C4-2B (cell line): ENCODE measurements around the gene COA1.

Experiments used
- H3K27ac ChIP-seq: fragments of 450-650 bp; 2 replicates; pipeline ENCODE4 v1.5.1; 2017
- ZFX ChIP-seq: fragments of 450-650 bp; IDR thresholded peaks from 2 replicates; pipeline ENCODE4 v1.6.1; 2017
- TF ChIP-seq, protein P1 (sequence below): fragments of 450-650 bp; conservative IDR thresholded peaks from 2 replicates; pipeline ENCODE4 v1.5.1; 2017; ENCODE audit warnings: mild to moderate bottlenecking

Gene COA1

DNA sequence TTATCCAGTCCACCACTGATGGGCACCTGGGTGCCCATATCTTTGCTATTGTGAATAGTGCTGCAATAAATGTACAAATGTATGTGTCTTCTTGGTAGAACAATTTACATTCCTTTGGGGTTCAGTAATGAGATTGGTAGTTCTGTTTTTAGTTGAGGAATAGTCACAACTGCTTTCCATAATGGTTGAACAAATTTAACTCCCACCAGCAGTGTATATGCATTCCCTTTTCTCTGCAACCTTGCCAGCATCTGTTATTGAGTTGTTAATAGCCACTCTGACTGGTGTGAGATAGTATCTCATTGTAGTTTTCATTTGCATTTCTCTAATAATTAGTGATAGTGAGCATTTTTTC, 27.8 kb downstream of the COA1 start:
- no peak overlapping the region for H3K27ac ChIP-seq
- TF ChIP-seq, protein P1, sequence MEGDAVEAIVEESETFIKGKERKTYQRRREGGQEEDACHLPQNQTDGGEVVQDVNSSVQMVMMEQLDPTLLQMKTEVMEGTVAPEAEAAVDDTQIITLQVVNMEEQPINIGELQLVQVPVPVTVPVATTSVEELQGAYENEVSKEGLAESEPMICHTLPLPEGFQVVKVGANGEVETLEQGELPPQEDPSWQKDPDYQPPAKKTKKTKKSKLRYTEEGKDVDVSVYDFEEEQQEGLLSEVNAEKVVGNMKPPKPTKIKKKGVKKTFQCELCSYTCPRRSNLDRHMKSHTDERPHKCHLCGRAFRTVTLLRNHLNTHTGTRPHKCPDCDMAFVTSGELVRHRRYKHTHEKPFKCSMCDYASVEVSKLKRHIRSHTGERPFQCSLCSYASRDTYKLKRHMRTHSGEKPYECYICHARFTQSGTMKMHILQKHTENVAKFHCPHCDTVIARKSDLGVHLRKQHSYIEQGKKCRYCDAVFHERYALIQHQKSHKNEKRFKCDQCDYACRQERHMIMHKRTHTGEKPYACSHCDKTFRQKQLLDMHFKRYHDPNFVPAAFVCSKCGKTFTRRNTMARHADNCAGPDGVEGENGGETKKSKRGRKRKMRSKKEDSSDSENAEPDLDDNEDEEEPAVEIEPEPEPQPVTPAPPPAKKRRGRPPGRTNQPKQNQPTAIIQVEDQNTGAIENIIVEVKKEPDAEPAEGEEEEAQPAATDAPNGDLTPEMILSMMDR = no peak
- no peak for TF ChIP-seq ZFX

DNA sequence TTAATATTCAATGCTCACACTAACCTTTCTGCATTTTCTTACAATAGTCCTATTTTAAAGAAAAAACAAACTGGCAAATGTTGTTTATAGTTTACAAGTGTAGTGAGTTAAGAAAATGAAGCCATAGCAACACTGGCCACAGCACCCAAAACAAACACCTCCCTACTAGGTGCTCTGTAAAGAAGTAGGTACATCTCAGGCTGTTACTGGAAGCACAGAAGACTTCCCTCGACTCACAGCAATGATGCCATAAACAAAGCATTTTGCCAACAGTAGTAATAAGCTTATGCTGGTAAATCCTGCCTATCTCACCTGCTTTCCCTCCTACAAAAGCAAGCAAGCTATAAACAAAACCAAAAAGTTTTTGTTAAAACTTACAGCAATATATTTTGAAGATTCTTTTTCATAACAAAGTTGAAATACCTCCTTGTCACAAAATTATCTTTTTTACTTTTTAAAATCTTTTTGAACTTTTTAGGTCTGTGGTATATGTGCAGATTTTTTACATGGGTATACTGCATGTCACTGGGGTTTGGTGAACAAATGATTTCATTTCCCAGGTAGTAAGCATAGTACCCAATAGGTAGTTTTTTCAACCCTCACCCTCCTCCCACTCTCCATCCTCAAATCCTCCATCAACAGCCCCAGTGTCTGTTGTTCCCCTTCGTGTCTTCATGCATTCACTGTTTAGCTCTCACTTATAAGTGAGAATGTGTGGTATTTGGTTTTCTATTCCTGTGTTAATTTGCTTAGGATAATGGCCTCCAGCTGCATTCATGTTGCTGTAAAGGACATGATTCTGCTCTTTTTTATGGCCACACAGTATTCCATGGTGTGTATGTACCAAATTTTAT, 28.4 kb downstream of the COA1 start:
- TF ChIP-seq ZFX = no peak
- TF ChIP-seq, protein P1 = no peak
- H3K27ac ChIP-seq = no peak overlapping the region

DNA sequence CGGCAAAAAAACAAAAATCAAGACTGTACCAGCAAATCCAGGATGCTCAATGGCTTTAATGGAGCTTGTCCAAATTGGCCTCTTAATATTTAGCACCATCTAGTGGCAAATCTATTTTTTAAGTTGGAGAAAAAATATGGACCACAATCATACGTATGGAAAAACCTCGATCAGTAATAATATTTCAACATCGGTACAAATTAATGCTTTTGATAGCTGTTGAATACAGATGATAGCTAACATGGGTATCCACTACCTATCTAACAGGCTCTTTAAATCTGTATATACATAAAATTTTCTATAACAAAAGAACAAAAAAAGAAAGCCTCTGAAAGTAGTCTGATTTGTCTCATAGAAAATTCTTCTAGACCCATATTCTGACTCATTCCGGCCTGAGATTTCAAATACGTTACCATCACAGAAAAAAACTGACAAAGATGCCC, 29.2 kb downstream of the COA1 start:
- TF ChIP-seq, protein P1 = peak; percentile 85
- no peak for TF ChIP-seq ZFX
- H3K27ac ChIP-seq = no peak overlapping the region

DNA sequence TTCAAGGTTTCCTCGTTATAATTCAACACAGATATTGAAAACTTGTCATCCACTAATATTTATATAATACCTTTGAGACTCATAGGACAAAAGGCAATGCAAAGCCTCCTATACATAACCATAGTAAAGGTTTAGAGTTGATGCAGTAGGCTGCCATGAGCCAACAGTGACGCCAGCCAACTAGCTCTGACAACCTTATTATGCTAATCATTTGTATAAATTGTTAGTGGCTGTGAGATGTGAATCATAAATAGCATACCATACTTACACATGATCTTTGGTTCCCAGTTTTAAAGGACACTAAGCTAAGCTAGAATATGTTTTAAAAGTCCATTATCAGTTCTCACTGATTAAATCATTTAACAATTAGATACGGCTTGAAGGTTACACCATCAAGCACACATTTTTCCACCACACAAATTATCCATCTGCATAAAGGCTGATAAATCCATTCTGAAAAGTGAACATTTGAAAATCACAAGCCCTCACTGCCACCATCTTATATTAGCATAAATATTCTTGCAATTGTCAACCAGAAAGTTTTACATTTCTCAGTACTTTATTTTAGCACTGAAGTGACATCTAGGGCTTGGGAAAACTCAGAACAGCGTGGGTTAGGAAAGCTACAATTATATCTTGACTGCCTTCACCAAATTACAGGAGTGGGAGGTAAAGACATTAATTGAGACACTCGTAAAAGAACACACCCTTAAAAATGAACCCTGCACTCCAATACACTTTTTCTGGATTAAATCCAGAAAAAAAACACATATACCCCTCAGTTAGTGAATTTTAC, 30.7 kb downstream of the COA1 start:
- no peak overlapping the region for H3K27ac ChIP-seq
- TF ChIP-seq, protein P1 = no peak
- TF ChIP-seq ZFX = no peak

DNA sequence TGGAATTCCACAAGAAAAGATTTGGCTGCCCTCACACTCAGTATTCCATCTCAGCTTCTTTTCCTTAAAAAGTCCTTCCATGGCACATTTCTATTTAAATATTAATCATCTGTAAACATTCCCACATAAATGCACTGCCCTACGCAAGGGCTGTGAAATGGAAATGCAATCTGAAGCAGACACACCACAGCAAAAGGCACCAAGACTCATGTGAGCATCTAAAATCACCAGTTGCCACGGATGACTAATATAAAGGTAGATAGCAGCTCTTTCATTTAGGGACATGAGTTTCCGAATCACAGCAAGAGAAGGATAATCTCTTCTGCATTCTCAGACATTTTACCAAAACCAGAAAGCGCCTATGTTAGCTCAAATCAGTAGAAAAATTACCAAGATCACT, 31.6 kb downstream of the COA1 start:
- TF ChIP-seq, protein P1 = no peak
- TF ChIP-seq ZFX = no peak
- H3K27ac ChIP-seq = no peak overlapping the region

DNA sequence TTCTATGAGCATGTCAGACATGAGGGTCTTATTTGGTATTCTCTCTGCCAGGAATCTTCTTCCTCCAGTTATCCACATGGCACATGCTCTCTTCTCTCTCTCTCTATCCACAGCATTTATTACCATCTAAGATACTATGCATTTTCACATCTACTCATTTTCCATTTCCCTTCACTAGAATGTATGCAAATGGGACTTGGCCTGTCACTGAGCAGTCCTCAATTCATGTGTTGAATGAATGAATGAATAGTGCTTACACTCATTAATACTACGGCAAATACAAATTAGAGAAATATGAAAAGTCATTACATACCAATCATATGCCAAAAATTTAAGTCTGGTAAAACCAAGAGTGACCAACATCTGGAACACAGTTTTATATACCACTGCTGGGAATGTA, 34.0 kb downstream of the COA1 start:
- no peak overlapping the region for H3K27ac ChIP-seq
- TF ChIP-seq, protein P1 = no peak
- no peak for TF ChIP-seq ZFX

DNA sequence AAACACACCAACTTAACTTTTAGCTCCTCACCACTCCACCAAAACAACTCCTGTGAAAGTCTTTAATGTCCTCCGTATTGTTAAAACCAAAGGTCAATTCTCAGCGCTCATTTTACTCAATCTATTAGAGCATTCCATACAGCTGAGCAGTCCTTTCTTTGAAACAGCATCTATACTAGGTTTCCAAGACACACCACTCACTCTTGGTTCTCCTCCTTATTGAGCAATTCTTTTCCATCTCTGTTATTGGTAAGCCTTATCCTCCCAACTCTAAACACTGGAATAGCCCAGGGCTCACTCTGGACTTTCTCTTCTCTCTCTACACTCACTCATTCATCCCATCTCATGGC, 34.9 kb downstream of the COA1 start:
- H3K27ac ChIP-seq = no peak overlapping the region
- TF ChIP-seq, protein P1 = no peak
- TF ChIP-seq ZFX = no peak
